WTC11 (cell line): ENCODE measurements around the gene EGFR.

Source experiments
- ATF6 ChIP-seq: sonication (generic); formaldehyde crosslinking; IDR thresholded peaks from 2 replicates; pipeline ENCODE4 v1.8.1; 2023; ENCODE audit warnings: mild to moderate bottlenecking, missing genetic modification reagents
- CREB1 ChIP-seq: sonication (generic); formaldehyde crosslinking; IDR thresholded peaks from 2 replicates; pipeline ENCODE4 v1.8.0; 2023; ENCODE audit warnings: mild to moderate bottlenecking, missing genetic modification reagents
- CTCF ChIP-seq: fragments of 200-600 bp; IDR thresholded peaks from 2 replicates; pipeline ENCODE4 v1.8.0; 2022; ENCODE audit warnings: antibody characterized with exemption
- E2F1 ChIP-seq: sonication (generic); formaldehyde crosslinking; IDR thresholded peaks from 2 replicates; pipeline ENCODE4 v1.8.0; 2022; ENCODE audit warnings: mild to moderate bottlenecking, missing genetic modification reagents
- E2F4 ChIP-seq: sonication (generic); formaldehyde crosslinking; IDR thresholded peaks from 2 replicates; pipeline ENCODE4 v1.8.1; 2022; ENCODE audit warnings: low read depth, mild to moderate bottlenecking, moderate library complexity, missing genetic modification reagents, borderline replicate concordance
- E2F5 ChIP-seq: sonication (generic); formaldehyde crosslinking; IDR thresholded peaks from 2 replicates; pipeline ENCODE4 v1.8.1; 2022; ENCODE audit warnings: mild to moderate bottlenecking, moderate library complexity, missing genetic modification reagents
- FOXK1 ChIP-seq: sonication (generic); formaldehyde crosslinking; IDR thresholded peaks from 2 replicates; pipeline ENCODE4 v1.8.0; 2022; ENCODE audit warnings: mild to moderate bottlenecking, moderate library complexity, missing genetic modification reagents
- MAX ChIP-seq: sonication (generic); formaldehyde crosslinking; IDR thresholded peaks from 2 replicates; pipeline ENCODE4 v1.8.0; 2022; ENCODE audit warnings: mild to moderate bottlenecking, missing genetic modification reagents
- NFYB ChIP-seq: sonication (generic); formaldehyde crosslinking; conservative IDR thresholded peaks from 2 replicates; pipeline ENCODE4 v1.8.0; 2022; ENCODE audit warnings: low read depth, missing genetic modification reagents
- PRDM15 ChIP-seq: sonication (generic); formaldehyde crosslinking; IDR thresholded peaks from 2 replicates; pipeline ENCODE4 v1.8.0; 2022; ENCODE audit warnings: missing genetic modification reagents
- PREB ChIP-seq: sonication (generic); formaldehyde crosslinking; IDR thresholded peaks from 2 replicates; pipeline ENCODE4 v1.8.1; 2022; ENCODE audit warnings: mild to moderate bottlenecking, missing genetic modification reagents, moderate library complexity, borderline replicate concordance
- RELA ChIP-seq: sonication (generic); formaldehyde crosslinking; IDR thresholded peaks from 2 replicates; pipeline ENCODE4 v1.8.1; 2022; ENCODE audit warnings: missing genetic modification reagents, mild to moderate bottlenecking, borderline replicate concordance
- SP1 ChIP-seq: sonication (generic); formaldehyde crosslinking; conservative IDR thresholded peaks from 2 replicates; pipeline ENCODE4 v1.8.1; 2022; ENCODE audit warnings: missing genetic modification reagents
- USF2 ChIP-seq: sonication (generic); formaldehyde crosslinking; IDR thresholded peaks from 2 replicates; pipeline ENCODE4 v1.8.1; 2023; ENCODE audit warnings: mild to moderate bottlenecking, missing genetic modification reagents, moderate library complexity

GRCh38 chr7:55134359-55134725 lies 115.5 kb downstream of the EGFR start:
- no peak for TF ChIP-seq MAX (CRISPR knock-in tag)
- TF ChIP-seq CREB1 = no peak
- no peak for TF ChIP-seq NFYB
- TF ChIP-seq PREB (CRISPR knock-in tag) = no peak
- TF ChIP-seq CTCF = no peak
- TF ChIP-seq SP1 (CRISPR knock-in tag) = no peak
- TF ChIP-seq E2F1 (CRISPR knock-in tag) = no peak
- TF ChIP-seq PRDM15 (CRISPR knock-in tag) = no peak
- no peak for TF ChIP-seq FOXK1 (CRISPR knock-in tag)
- TF ChIP-seq ATF6 = no peak
- TF ChIP-seq E2F4 (CRISPR knock-in tag) = no peak
- TF ChIP-seq RELA (CRISPR knock-in tag) = no peak
- TF ChIP-seq USF2 (CRISPR knock-in tag) = no peak
- no peak for TF ChIP-seq E2F5 (CRISPR knock-in tag)
